Measurements from ENCODE around the gene ILRUN. TPM values are rescaled to one million over a fixed set of nuclear protein-coding genes. Genes with fewer than 3 reads are reported as not detected.
A peak's percentile ranks its signal among the peaks of the same experiment; 100 is the strongest.

Gene ILRUN
- total RNA-seq, 2 experiments from 2014 or later: 45.3 to 51.8 TPM

DNA sequence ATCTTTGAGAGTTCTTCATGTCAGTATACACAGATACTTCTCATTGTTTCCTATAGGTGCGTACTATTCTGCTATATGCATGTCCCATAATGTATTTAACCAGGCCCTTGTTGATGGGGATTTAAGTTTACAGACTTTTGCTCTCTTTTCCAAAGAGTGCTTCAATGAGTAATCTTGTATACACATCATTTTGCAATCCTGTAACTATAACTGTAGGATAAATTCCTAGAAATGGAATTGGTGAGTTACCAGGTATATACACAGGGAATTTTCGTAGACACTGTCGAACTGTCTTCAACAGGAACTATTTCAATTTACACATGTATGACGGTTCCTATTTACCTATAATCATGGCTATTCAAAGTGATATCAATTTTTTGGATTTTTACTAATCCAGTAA lies 45.5 kb upstream of the ILRUN start:
- intact Hi-C loops (cut with micrococcal nuclease): no loop called here
- TF ChIP-seq, protein P1, sequence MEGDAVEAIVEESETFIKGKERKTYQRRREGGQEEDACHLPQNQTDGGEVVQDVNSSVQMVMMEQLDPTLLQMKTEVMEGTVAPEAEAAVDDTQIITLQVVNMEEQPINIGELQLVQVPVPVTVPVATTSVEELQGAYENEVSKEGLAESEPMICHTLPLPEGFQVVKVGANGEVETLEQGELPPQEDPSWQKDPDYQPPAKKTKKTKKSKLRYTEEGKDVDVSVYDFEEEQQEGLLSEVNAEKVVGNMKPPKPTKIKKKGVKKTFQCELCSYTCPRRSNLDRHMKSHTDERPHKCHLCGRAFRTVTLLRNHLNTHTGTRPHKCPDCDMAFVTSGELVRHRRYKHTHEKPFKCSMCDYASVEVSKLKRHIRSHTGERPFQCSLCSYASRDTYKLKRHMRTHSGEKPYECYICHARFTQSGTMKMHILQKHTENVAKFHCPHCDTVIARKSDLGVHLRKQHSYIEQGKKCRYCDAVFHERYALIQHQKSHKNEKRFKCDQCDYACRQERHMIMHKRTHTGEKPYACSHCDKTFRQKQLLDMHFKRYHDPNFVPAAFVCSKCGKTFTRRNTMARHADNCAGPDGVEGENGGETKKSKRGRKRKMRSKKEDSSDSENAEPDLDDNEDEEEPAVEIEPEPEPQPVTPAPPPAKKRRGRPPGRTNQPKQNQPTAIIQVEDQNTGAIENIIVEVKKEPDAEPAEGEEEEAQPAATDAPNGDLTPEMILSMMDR (IDR thresholded peaks at IDR 0.05): no peak
- no peak overlapping the region for H3K4me3 Mint-ChIP-seq
- H3K36me3 Mint-ChIP-seq (ENCODE audit: low read depth): no peaks in the 10 kb centered on the region
- no peak overlapping the region for H3K27ac Mint-ChIP-seq
- POLR2A ChIA-PET: interaction anchor here (0.6 kb wide), 1 partner anchor 1060 kb away, joined by 3 read pairs; no protein-coding TSS in a partner anchor
- H3K4me1 Mint-ChIP-seq (ENCODE audit: low read depth): no peaks in the 10 kb centered on the region
- DNase-seq (no peak), ATAC-seq (no peak)
- H3K9me3 Mint-ChIP-seq: no peaks in the 10 kb centered on the region
- H3K27me3 Mint-ChIP-seq: no peaks in the 10 kb centered on the region
- CTCF ChIA-PET: no interaction called here

DNA sequence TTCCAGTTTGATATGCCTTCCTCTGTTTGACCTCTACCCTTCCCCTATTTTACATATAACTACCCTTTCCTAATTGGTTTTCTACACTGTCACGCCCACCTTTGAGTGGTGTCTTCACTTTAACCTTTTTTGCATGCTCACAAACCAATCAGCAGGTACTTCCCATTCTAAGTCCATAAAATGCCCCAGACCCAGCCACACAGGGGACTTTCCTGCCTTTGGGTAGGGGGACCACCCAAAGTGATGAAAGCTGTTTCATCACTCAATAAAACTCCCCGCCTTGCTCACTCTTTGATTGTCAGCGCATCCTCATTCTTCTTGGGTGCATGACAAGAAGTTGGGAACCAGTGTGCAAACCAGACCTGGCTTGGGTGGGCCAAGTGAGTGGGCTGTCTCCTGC lies 40.3 kb upstream of the ILRUN start:
- TF ChIP-seq, protein P1 (IDR thresholded peaks at IDR 0.05): no peak
- peak; percentile 48 for DNase-seq
- H3K4me1 Mint-ChIP-seq (ENCODE audit: low read depth): peaks cover 4% of the 10 kb centered on the region
- CTCF ChIA-PET: no interaction called here
- intact Hi-C loops (cut with micrococcal nuclease): no loop called here
- H3K27ac Mint-ChIP-seq: no peak overlapping the region
- H3K4me3 Mint-ChIP-seq: no peak overlapping the region
- POLR2A ChIA-PET: no interaction called here
- no peaks in the 10 kb centered on the region for H3K27me3 Mint-ChIP-seq
- ATAC-seq: peak; percentile 66
- no peaks in the 10 kb centered on the region for H3K36me3 Mint-ChIP-seq (ENCODE audit: low read depth)
- H3K9me3 Mint-ChIP-seq: no peaks in the 10 kb centered on the region

DNA sequence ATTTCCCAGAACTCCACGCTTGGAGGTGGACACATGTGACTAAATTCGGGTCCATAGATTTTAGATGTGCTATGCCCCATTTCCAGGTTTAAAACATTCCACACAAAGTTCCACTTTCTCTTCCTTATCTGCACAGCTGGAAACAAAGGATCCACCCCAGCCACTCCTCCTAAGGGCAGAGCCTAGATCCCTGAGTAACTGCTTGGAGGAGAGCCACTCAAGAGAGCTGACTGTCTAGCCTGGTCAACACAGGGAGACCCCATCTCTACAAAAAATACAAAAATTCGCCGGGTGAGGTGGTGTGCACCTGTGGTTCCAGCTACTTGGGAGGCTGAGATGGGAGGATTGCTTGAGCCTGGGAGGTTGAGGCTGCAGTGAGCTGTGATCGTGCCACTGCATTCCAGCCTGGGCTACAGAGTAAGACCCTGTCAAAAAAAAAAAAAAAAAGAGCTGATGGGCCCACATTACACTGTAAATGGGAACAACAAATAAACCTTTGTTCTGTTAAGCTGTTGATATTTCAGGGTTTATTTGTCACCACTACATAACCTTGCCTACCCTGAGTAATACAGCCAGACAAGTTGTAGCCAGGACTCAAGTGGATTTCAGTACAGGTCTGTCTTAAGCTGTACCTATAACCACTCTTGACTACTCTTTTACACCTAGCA lies 35.0 kb upstream of the ILRUN start:
- Mint-ChIP-seq H3K36me3 (ENCODE audit: low read depth) (no peaks in the 10 kb centered on the region), H3K27me3 (no peaks in the 10 kb centered on the region), H3K27ac (no peak overlapping the region), H3K4me3 (no peak overlapping the region), H3K9me3 (no peaks in the 10 kb centered on the region), H3K4me1 (ENCODE audit: low read depth) (peaks cover under 1% of the 10 kb centered on the region)
- ChIA-PET CTCF (no interaction called here), POLR2A (no interaction called here)
- TF ChIP-seq, protein P1 (IDR thresholded peaks at IDR 0.05): no peak
- intact Hi-C loops (cut with micrococcal nuclease): no loop called here
- ATAC-seq (no peak), DNase-seq (no peak)

DNA sequence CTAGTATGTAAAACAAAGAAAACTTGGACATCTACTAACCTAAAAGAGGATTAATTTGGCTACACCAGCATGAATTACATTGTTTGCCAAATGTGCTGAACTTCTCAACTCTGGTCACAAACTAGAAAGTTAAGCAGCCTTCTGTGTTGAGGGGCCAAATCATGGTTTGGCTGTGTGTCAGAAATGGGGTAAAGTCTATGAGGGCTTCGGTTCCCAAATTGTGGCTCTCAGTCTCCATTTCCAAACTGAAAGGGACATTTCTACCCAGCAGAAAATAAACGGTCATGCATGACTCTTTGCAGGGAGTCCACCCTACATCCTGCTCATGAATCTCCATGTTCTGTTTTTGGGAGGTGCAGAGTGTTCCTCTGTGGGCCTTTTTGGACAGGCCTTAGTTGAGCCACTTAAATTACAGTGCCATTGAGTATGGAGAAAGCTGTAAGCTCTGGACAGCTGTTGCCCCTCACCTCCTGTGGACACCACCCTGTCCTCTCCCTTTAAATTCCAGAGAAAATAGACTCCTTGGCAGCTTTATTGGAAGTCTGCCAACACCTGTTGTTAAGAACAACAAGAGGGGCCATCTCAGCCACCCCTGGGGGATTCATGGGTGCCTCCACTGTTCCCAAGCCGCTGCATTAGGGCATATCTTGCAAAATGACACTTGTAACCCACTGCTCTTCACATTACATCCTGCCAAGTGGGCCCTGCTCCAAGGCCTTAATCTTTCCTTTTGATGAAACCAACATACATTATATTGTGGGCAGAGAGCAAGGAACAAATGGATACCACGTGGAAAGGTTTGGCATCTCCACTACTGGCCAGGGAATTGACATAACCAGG lies 33.3 kb upstream of the ILRUN start:
- H3K36me3 Mint-ChIP-seq (ENCODE audit: low read depth): no peaks in the 10 kb centered on the region

More for the DNA sequence above, 33.3 kb upstream of the ILRUN start:
- ChIA-PET POLR2A (no interaction called here), CTCF (no interaction called here)
- H3K4me3 Mint-ChIP-seq: no peak overlapping the region
- no peaks in the 10 kb centered on the region for H3K27me3 Mint-ChIP-seq
- no peak overlapping the region for H3K27ac Mint-ChIP-seq
- no peaks in the 10 kb centered on the region for H3K9me3 Mint-ChIP-seq
- intact Hi-C loops (cut with micrococcal nuclease): no loop called here
- no peaks in the 10 kb centered on the region for H3K4me1 Mint-ChIP-seq (ENCODE audit: low read depth)
- DNase-seq (no peak), ATAC-seq (no peak)
- TF ChIP-seq, protein P1 (IDR thresholded peaks at IDR 0.05): no peak
